Tibial nerve (tissue), 4 donors: ENCODE data around the gene ASF1B. TPM values are rescaled to one million over a fixed set of nuclear protein-coding genes. Genes with fewer than 3 reads are reported as not detected.
"Not testable (repeated sequence)": the region's sequence is repeated elsewhere in the genome, so short reads cannot be mapped to it uniquely, and the experiment has no call there.

Source experiments
- DNase-seq, 2 donors: peaks; one replicate each; pipeline ENCODE4 v3.0.0-alpha.2; 2019; ENCODE audit warnings: low spot score in 2 of 2
- H3K27ac ChIP-seq, 4 donors: fragments of 200-600 bp; sonication (generic) in 3 of 4; one replicate each; pipeline ENCODE4 v1.5.1; 2017 to 2019; ENCODE audit warnings: mild to moderate bottlenecking in 1 of 4
- H3K27me3 ChIP-seq, 2 donors: fragments of 200-600 bp; sonication (generic) in 1 of 2; one replicate each; pipeline versions ENCODE4 v1.5.1 to v1.6.0; 2017 to 2019
- H3K36me3 ChIP-seq, 3 donors: fragments of 200-600 bp; sonication (generic); one replicate each; pipeline ENCODE4 v1.5.1; 2018 to 2019
- H3K4me1 ChIP-seq, 4 donors: fragments of 200-600 bp; sonication (generic) in 3 of 4; one replicate each; pipeline ENCODE4 v1.5.1; 2017 to 2019
- H3K4me3 ChIP-seq, 4 donors: fragments of 200-600 bp; sonication (generic) in 3 of 4; one replicate each; pipeline ENCODE4 v1.5.1; 2017 to 2019; ENCODE audit warnings: mild to moderate bottlenecking in 1 of 4, moderate library complexity in 1 of 4
- H3K9me3 ChIP-seq, 4 donors: fragments of 200-600 bp; sonication (generic) in 3 of 4; one replicate each; pipeline ENCODE4 v1.5.1; 2017 to 2019
- EP300 ChIP-seq, 2 donors: sonication (generic); formaldehyde crosslinking; IDR thresholded peaks; one replicate each; pipeline ENCODE4 v1.6.1; 2017; ENCODE audit warnings: antibody characterized with exemption in 2 of 2, mild to moderate bottlenecking in 1 of 2
- POLR2A ChIP-seq, 2 donors: fragments of 450-650 bp; IDR thresholded peaks; one replicate each; pipeline ENCODE4 v1.6.1; 2017; ENCODE audit warnings: antibody characterized with exemption in 2 of 2, mild to moderate bottlenecking in 2 of 2, moderate library complexity in 2 of 2
- WGBS, 2 donors: methylation state at CpG; one replicate each; pipeline ENCODE4 v1.1.5; 2018; 5-methylcytosine and 5-hydroxymethylcytosine counted together
- total RNA-seq, 4 donors: library from RNA; depleted of rRNA; stranded (reverse); fragments of >200 nt; gene quantifications; one replicate each; pipeline ENCODE4 v1.1.0, GENCODE V29; 2016
- TF ChIP-seq, protein P1 (sequence below), 5 experiments: fragments of 200-600 bp in 3 of 5; fragments of 450-650 bp in 2 of 5; sonication (generic) in 3 of 5; IDR thresholded peaks; one replicate each; pipeline ENCODE4 v1.5.1; 2016 to 2019; ENCODE audit warnings: antibody characterized with exemption in 5 of 5, mild to moderate bottlenecking in 3 of 5, moderate library complexity in 2 of 5

Gene ASF1B
- total RNA-seq, 4 donors from 2014 or later: 0.90 to 2.3 TPM; not detected in 2

DNA sequence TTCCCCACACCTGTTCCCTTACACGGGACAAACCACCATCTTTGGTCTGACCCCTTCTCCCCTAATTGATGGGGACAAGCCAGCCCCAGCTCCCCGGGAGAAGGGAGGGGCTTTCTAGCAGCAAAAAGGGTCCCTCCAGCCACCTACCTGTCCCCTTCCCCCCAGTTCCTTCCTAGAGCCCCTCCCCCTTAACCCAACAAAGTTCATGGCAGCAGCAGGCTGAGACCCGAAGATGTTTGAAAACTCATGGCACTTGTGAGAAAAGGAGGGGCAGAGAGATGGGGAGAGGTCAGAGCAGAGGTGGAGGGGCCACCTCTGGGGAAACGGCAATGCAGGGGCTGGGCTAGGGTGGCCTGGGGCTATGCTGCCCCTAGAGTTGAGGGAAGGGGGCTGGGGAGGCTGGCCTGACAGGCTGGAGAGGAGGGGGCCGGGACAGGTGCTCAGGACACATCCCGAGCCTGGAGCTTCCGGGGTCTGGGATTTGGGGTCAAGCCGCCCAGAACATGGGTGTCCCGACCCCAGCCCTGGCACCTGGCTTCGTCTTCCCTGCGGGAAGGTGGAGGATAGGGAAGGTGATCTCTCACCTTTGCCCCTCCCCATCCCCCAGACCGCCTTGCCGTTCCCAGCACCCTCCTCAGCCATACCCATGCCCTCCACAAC is 12.5 kb upstream of the ASF1B start:
- Histone ChIP-seq H3K4me1 (peaks cover 0 to 44% (median 26%) of the 10 kb centered on the region in 4 donors), H3K9me3 (no peaks in the 10 kb centered on the region), H3K4me3 (peak overlapping the region in 2 of 4 donors; percentile 22 to 39), H3K27ac (peak overlapping the region; percentile 22 to 80 (median 64)), H3K27me3 (no peaks in the 10 kb centered on the region), H3K36me3 (peaks cover 0 to 22% (median 0%) of the 10 kb centered on the region in 3 donors)
- no peak for DNase-seq
- 56 to 65% methylated on average over 13 of the region's 13 CpGs for WGBS, 2 donors
- TF ChIP-seq POLR2A (IDR thresholded peaks at IDR 0.05) (no peak), EP300 (IDR thresholded peaks at IDR 0.05) (no peak)
- TF ChIP-seq, protein P1, sequence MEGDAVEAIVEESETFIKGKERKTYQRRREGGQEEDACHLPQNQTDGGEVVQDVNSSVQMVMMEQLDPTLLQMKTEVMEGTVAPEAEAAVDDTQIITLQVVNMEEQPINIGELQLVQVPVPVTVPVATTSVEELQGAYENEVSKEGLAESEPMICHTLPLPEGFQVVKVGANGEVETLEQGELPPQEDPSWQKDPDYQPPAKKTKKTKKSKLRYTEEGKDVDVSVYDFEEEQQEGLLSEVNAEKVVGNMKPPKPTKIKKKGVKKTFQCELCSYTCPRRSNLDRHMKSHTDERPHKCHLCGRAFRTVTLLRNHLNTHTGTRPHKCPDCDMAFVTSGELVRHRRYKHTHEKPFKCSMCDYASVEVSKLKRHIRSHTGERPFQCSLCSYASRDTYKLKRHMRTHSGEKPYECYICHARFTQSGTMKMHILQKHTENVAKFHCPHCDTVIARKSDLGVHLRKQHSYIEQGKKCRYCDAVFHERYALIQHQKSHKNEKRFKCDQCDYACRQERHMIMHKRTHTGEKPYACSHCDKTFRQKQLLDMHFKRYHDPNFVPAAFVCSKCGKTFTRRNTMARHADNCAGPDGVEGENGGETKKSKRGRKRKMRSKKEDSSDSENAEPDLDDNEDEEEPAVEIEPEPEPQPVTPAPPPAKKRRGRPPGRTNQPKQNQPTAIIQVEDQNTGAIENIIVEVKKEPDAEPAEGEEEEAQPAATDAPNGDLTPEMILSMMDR (IDR thresholded peaks at IDR 0.05): no peak

DNA sequence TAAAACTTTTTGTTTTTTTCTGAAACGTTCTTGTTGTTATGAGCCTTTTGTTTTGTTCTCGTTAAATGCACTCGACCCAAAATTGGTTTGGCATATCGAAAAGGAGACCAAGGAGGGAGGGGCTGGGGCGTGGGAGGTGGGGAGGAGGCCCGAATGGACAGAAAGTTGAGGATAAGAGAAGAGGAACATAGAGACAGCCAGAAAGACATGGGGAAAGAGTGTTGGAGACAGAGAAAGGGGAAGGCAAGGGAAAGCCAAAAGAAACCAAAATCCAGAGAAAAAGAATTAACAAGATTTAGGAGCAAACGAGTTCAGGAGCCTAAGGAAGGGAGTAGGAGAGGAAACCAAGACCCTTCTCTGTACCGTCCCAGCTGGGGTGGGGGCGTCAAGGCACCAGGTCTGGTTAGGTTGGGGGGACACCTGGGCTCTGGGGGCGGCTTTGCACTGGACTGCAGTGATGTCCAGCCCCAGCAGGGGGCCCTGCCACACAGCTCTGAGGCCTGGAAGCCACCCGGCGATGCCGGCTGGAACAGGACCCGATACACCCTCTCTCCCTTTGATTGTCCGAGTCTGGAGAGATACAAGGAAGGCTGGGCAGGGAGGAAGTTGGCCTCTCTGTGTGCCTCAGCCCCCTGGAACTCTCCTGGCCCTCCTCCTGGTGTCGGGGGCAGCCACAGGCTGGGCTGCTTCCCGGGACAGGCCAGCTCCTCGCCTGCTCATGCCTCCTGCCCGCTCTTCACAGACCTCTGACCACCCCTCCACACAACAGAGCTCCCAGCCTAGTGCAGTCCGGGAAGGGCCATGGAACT is 11.6 kb upstream of the ASF1B start:
- WGBS, 2 donors: 16 to 27% methylated on average over 16 to 19 of the region's 20 CpGs
- H3K4me3 ChIP-seq: peak overlapping the region in 1 of 4 donors; percentile 12
- H3K27me3 ChIP-seq: no peaks in the 10 kb centered on the region
- H3K9me3 ChIP-seq: no peaks in the 10 kb centered on the region
- TF ChIP-seq EP300 (IDR thresholded peaks at IDR 0.05): peak in 1 of 2 donors; percentile 8
- TF ChIP-seq POLR2A (IDR thresholded peaks at IDR 0.05): no peak
- TF ChIP-seq, protein P1 (IDR thresholded peaks at IDR 0.05): peak; percentile 58 to 89 (median 87)
- H3K36me3 ChIP-seq: peaks cover 0 to 20% (median 0%) of the 10 kb centered on the region in 3 donors
- peak; percentile 51 to 52 for DNase-seq
- H3K27ac ChIP-seq: peak overlapping the region in 3 of 4 donors; percentile 56 to 80 (median 71)
- H3K4me1 ChIP-seq: peaks cover 0 to 44% (median 26%) of the 10 kb centered on the region in 4 donors

DNA sequence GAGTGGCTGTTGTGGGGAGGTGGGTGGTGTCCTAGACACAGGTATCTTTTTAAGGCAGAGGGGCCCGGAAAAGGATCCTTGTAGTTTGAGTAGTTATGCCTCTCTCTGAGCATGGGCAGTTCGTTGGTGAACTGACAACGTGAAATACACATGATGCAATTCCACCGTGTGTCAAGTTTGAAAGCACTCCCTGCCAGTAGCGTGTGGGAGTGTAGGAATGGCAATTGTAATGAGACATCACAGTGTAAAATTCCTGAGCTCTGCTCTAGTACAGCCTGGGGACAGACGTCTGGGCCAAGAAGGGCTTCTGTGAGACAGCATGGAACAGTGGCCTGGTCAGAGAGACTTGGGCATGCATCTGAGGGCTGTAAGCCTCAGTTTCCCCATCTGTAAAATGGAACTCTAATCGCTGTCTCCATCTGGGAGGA is 10.4 kb upstream of the ASF1B start:
- no peaks in the 10 kb centered on the region for H3K9me3 ChIP-seq
- no peaks in the 10 kb centered on the region for H3K27me3 ChIP-seq
- H3K4me3 ChIP-seq: no peak overlapping the region
- H3K4me1 ChIP-seq: peaks cover 0 to 44% (median 26%) of the 10 kb centered on the region in 4 donors
- no peak for TF ChIP-seq EP300 (IDR thresholded peaks at IDR 0.05)
- TF ChIP-seq, protein P1 (IDR thresholded peaks at IDR 0.05): no peak
- TF ChIP-seq POLR2A (IDR thresholded peaks at IDR 0.05): no peak
- 45 to 47% methylated on average over 7 of the region's 7 CpGs for WGBS, 2 donors
- peaks cover 0 to 9% (median 0%) of the 10 kb centered on the region in 3 donors for H3K36me3 ChIP-seq
- no peak for DNase-seq
- peak overlapping the region in 2 of 4 donors; percentile 14 to 33 for H3K27ac ChIP-seq

DNA sequence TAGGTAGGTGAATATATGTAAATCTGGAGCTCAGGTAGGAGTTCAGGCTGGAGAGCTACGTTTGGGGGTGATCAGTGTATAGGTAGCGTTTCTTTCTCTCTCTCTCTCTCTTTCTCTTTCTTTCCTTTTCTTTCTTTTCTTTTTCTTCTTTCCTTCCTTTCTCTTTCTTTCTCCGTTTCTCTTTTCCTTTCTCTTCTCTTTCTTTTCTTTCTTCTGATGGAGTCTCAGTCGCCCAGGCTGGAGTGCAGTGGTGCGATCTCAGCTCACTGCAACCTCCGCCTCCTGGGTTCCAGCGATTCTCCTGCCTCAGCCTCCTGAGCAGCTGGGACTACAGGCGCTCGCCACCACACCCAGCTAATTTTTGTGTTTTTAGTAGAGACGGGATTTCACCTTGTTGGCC is 9.8 kb upstream of the ASF1B start:
- not testable (repeated sequence) for H3K4me3 ChIP-seq, H3K36me3 ChIP-seq, H3K9me3 ChIP-seq, DNase-seq, H3K27me3 ChIP-seq
- Histone ChIP-seq H3K27ac (peak overlapping the region in 1 of 4 donors; percentile 14), H3K4me1 (peaks cover 0 to 44% (median 26%) of the 10 kb centered on the region in 4 donors)
- 89 to 96% methylated on average over 10 of the region's 10 CpGs for WGBS, 2 donors

DNA sequence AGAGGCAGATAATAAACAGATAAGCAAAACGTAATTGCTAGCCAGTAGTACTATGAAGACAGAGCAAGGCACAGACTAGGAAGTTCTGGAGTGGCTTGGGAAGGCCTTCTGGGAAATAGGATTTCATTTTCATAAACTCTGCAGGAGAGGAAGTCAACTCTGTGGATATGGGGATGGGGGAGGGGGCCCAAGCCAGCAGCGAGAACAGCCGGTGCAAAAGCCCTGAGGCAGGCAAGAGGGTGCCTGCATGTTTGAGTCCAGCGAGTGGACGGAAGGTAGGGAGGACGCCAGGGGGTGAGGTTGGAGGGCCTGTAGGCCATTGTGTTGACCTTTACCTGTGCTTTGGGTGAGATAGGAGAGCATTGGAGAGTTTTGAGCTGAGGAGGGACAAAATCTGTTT is 9.0 kb upstream of the ASF1B start:
- Histone ChIP-seq H3K9me3 (no peaks in the 10 kb centered on the region), H3K4me3 (no peak overlapping the region), H3K27ac (no peak overlapping the region), H3K27me3 (no peaks in the 10 kb centered on the region), H3K4me1 (peaks cover 0 to 38% (median 25%) of the 10 kb centered on the region in 4 donors), H3K36me3 (no peaks in the 10 kb centered on the region)
- no peak for DNase-seq
- TF ChIP-seq, protein P1 (IDR thresholded peaks at IDR 0.05): no peak
- no peak for TF ChIP-seq POLR2A (IDR thresholded peaks at IDR 0.05)
- TF ChIP-seq EP300 (IDR thresholded peaks at IDR 0.05): no peak
- WGBS, 2 donors: 80 to 85% methylated on average over 6 of the region's 6 CpGs
